ENCODE data around the gene STAC2. TPM values are rescaled to one million over a fixed set of nuclear protein-coding genes. Genes with fewer than 3 reads are reported as not detected.

STAC2 gene
- total RNA-seq, 1 experiment from 2014 or later, result 0.08 TPM

GRCh38 chr17:39170558-39170957, 55.2 kb downstream of the STAC2 start:
- no peaks in the 10 kb centered on the region for H3K36me3 ChIP-seq (ENCODE audit: control insufficient read depth, insufficient read depth, low read length)
- no peak overlapping the region for H3K4me3 ChIP-seq (ENCODE audit: low read depth in 2 of 2, low read length in 2 of 2)
- H3K4me1 ChIP-seq (ENCODE audit: control insufficient read depth, insufficient read depth, low read length), result no peaks in the 10 kb centered on the region; the same call in 1 of the 2 replicates
- ChIA-PET CTCF (interaction anchor here (0.6 kb wide), 1 partner anchor 258 kb away, joined by 4 read pairs; no protein-coding TSS in a partner anchor), POLR2A (no interaction called here)
- no peaks in the 10 kb centered on the region for H3K27me3 ChIP-seq (ENCODE audit: control insufficient read depth, insufficient read depth, low read length)
- no peak for TF ChIP-seq SIN3A (IDR thresholded peaks at IDR 0.05; ENCODE audit: borderline replicate concordance, insufficient read depth, low read depth, low read length)
- no peak for TF ChIP-seq TCF7L2 (IDR thresholded peaks at IDR 0.05; ENCODE audit: low read depth, low read length)
- TF ChIP-seq POLR2AphosphoS5 (IDR thresholded peaks at IDR 0.05; ENCODE audit: low read depth, low read length), result no peak
- TF ChIP-seq, protein P1, sequence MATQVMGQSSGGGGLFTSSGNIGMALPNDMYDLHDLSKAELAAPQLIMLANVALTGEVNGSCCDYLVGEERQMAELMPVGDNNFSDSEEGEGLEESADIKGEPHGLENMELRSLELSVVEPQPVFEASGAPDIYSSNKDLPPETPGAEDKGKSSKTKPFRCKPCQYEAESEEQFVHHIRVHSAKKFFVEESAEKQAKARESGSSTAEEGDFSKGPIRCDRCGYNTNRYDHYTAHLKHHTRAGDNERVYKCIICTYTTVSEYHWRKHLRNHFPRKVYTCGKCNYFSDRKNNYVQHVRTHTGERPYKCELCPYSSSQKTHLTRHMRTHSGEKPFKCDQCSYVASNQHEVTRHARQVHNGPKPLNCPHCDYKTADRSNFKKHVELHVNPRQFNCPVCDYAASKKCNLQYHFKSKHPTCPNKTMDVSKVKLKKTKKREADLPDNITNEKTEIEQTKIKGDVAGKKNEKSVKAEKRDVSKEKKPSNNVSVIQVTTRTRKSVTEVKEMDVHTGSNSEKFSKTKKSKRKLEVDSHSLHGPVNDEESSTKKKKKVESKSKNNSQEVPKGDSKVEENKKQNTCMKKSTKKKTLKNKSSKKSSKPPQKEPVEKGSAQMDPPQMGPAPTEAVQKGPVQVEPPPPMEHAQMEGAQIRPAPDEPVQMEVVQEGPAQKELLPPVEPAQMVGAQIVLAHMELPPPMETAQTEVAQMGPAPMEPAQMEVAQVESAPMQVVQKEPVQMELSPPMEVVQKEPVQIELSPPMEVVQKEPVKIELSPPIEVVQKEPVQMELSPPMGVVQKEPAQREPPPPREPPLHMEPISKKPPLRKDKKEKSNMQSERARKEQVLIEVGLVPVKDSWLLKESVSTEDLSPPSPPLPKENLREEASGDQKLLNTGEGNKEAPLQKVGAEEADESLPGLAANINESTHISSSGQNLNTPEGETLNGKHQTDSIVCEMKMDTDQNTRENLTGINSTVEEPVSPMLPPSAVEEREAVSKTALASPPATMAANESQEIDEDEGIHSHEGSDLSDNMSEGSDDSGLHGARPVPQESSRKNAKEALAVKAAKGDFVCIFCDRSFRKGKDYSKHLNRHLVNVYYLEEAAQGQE (IDR thresholded peaks at IDR 0.05; ENCODE audit: insufficient read depth in 1 of 2, low read depth in 2 of 2, low read length in 1 of 2), result no peak
- TF ChIP-seq, protein P2, sequence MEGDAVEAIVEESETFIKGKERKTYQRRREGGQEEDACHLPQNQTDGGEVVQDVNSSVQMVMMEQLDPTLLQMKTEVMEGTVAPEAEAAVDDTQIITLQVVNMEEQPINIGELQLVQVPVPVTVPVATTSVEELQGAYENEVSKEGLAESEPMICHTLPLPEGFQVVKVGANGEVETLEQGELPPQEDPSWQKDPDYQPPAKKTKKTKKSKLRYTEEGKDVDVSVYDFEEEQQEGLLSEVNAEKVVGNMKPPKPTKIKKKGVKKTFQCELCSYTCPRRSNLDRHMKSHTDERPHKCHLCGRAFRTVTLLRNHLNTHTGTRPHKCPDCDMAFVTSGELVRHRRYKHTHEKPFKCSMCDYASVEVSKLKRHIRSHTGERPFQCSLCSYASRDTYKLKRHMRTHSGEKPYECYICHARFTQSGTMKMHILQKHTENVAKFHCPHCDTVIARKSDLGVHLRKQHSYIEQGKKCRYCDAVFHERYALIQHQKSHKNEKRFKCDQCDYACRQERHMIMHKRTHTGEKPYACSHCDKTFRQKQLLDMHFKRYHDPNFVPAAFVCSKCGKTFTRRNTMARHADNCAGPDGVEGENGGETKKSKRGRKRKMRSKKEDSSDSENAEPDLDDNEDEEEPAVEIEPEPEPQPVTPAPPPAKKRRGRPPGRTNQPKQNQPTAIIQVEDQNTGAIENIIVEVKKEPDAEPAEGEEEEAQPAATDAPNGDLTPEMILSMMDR (IDR thresholded peaks at IDR 0.05), result no peak
- in situ Hi-C loops (cut with HindIII; ENCODE audit: low pct_unique_long_range_greater_than_20kb, low sequenced_read_pairs) (no loop called here), intact Hi-C loops (cut with micrococcal nuclease; ENCODE audit: unreplicated experiment) (no loop called here)
- DNase-seq (ENCODE audit: low read depth, low spot score) (no peak), ATAC-seq (no peak)
- no peak overlapping the region for H3K27ac ChIP-seq (ENCODE audit: low read length)
- no peaks in the 10 kb centered on the region for H3K9me3 ChIP-seq (ENCODE audit: control insufficient read depth, insufficient read depth, low read depth, low read length)
- BruUV-seq (replicated peaks), result no TSS peak

- intact Hi-C loops (cut with micrococcal nuclease; ENCODE audit: unreplicated experiment), result no loop called here
- Histone ChIP-seq H3K27me3 (ENCODE audit: control insufficient read depth, insufficient read depth, low read length) (no peaks in the 10 kb centered on the region), H3K4me3 (ENCODE audit: low read depth in 2 of 2, low read length in 2 of 2) (no peak overlapping the region), H3K27ac (ENCODE audit: low read length) (no peak overlapping the region), H3K9me3 (ENCODE audit: control insufficient read depth, insufficient read depth, low read depth, low read length) (no peaks in the 10 kb centered on the region), H3K4me1 (ENCODE audit: control insufficient read depth, insufficient read depth, low read length) (no peaks in the 10 kb centered on the region), H3K36me3 (ENCODE audit: control insufficient read depth, insufficient read depth, low read length) (no peaks in the 10 kb centered on the region)
- TF ChIP-seq, protein P1 (IDR thresholded peaks at IDR 0.05; ENCODE audit: insufficient read depth in 1 of 2, low read depth in 2 of 2, low read length in 1 of 2), result no peak
- TF ChIP-seq POLR2AphosphoS5 (IDR thresholded peaks at IDR 0.05; ENCODE audit: low read depth, low read length), result no peak
- TF ChIP-seq, protein P2 (IDR thresholded peaks at IDR 0.05), result no peak
- TF ChIP-seq SIN3A (IDR thresholded peaks at IDR 0.05; ENCODE audit: borderline replicate concordance, insufficient read depth, low read depth, low read length), result no peak
- no peak for TF ChIP-seq TCF7L2 (IDR thresholded peaks at IDR 0.05; ENCODE audit: low read depth, low read length)
- ATAC-seq (no peak), DNase-seq (ENCODE audit: low read depth, low spot score) (no peak)
- ChIA-PET POLR2A (no interaction called here), CTCF (interaction anchor here (0.6 kb wide), 2 partner anchors 12 to 258 kb away, joined by 3 to 4 read pairs; no protein-coding TSS in a partner anchor)
- BruUV-seq (replicated peaks), result no TSS peak
- in situ Hi-C loops (cut with HindIII; ENCODE audit: low pct_unique_long_range_greater_than_20kb, low sequenced_read_pairs), result no loop called here
Observed at GRCh38 chr17:39170109-39170508, 55.6 kb downstream of the STAC2 start.
